Tibial nerve (tissue), 4 donors: Measurements from ENCODE around the gene PIMREG. TPM values are rescaled to one million over a fixed set of nuclear protein-coding genes. Genes with fewer than 3 reads are reported as not detected.

Experiments used
- DNase-seq, 2 donors: peaks; one replicate each; pipeline ENCODE4 v3.0.0-alpha.2; 2019; ENCODE audit warnings: low spot score in 2 of 2
- H3K27ac ChIP-seq, 4 donors: fragments of 200-600 bp; sonication (generic) in 3 of 4; one replicate each; pipeline ENCODE4 v1.5.1; 2017 to 2019; ENCODE audit warnings: mild to moderate bottlenecking in 1 of 4
- H3K27me3 ChIP-seq, 2 donors: fragments of 200-600 bp; sonication (generic) in 1 of 2; one replicate each; pipeline versions ENCODE4 v1.5.1 to v1.6.0; 2017 to 2019
- H3K36me3 ChIP-seq, 3 donors: fragments of 200-600 bp; sonication (generic); one replicate each; pipeline ENCODE4 v1.5.1; 2018 to 2019
- H3K4me1 ChIP-seq, 4 donors: fragments of 200-600 bp; sonication (generic) in 3 of 4; one replicate each; pipeline ENCODE4 v1.5.1; 2017 to 2019
- H3K4me3 ChIP-seq, 4 donors: fragments of 200-600 bp; sonication (generic) in 3 of 4; one replicate each; pipeline ENCODE4 v1.5.1; 2017 to 2019; ENCODE audit warnings: mild to moderate bottlenecking in 1 of 4, moderate library complexity in 1 of 4
- H3K9me3 ChIP-seq, 4 donors: fragments of 200-600 bp; sonication (generic) in 3 of 4; one replicate each; pipeline ENCODE4 v1.5.1; 2017 to 2019
- EP300 ChIP-seq, 2 donors: sonication (generic); formaldehyde crosslinking; IDR thresholded peaks; one replicate each; pipeline ENCODE4 v1.6.1; 2017; ENCODE audit warnings: antibody characterized with exemption in 2 of 2, mild to moderate bottlenecking in 1 of 2
- POLR2A ChIP-seq, 2 donors: fragments of 450-650 bp; IDR thresholded peaks; one replicate each; pipeline ENCODE4 v1.6.1; 2017; ENCODE audit warnings: antibody characterized with exemption in 2 of 2, mild to moderate bottlenecking in 2 of 2, moderate library complexity in 2 of 2
- WGBS, 2 donors: methylation state at CpG; one replicate each; pipeline ENCODE4 v1.1.5; 2018; 5-methylcytosine and 5-hydroxymethylcytosine counted together
- total RNA-seq, 4 donors: library from RNA; depleted of rRNA; stranded (reverse); fragments of >200 nt; gene quantifications; one replicate each; pipeline ENCODE4 v1.1.0, GENCODE V29; 2016
- TF ChIP-seq, protein P1 (sequence below), 5 experiments: fragments of 200-600 bp in 3 of 5; fragments of 450-650 bp in 2 of 5; sonication (generic) in 3 of 5; IDR thresholded peaks; one replicate each; pipeline ENCODE4 v1.5.1; 2016 to 2019; ENCODE audit warnings: antibody characterized with exemption in 5 of 5, mild to moderate bottlenecking in 3 of 5, moderate library complexity in 2 of 5

Gene PIMREG
- total RNA-seq, 4 donors from 2014 or later: 0.42 to 0.59 TPM; not detected in 2

DNA sequence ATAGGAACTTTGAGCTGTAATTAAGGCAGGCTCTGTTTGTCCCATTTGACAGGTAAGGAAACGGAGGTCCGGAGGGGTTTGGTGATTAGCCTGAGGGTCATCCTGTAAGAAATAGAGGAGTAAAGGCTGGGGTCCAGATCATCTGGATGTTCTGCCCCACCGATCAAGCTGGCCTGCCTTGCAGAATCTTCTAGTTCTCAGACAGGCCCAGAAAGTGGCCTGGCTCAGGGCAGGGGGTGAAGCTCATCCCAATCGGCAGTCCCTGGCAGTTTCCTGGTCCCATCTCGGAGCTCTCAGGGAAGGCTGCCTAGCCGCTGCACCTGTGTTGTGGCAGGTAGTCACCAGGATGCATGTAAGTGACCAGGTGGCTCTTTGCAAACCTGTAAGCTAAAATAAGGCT, 4.2 kb downstream of the PIMREG start:
- WGBS, 2 donors: 90 to 92% methylated on average over 6 of the region's 6 CpGs

DNA sequence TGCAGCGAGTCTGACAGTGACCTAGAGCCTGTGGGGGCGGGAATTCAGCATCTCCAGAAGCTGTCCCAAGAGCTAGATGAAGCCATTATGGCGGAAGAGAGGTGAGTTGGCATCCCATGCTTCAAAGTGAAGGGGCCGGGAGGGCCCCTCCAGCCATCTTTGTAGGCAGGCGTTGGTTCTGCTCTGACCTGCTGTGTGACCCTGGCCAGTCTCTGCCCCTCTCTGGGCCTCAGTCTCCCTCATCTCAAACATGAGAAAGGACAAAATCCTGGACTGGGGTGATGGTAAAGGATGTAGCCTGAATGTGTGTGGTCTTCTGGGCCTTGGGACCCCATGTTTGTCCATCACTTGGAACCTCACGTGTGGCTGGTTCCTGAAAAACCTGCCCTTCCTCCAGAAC, 5.1 kb downstream of the PIMREG start:
- Histone ChIP-seq H3K36me3 (no peaks in the 10 kb centered on the region), H3K9me3 (no peaks in the 10 kb centered on the region), H3K27ac (no peak overlapping the region), H3K4me3 (no peak overlapping the region), H3K27me3 (peaks cover 0 to 2% of the 10 kb centered on the region in 2 donors), H3K4me1 (peaks cover 0 to 12% (median 1%) of the 10 kb centered on the region in 4 donors)
- WGBS, 2 donors: 94 to 95% methylated on average over 6 of the region's 6 CpGs
- TF ChIP-seq POLR2A (IDR thresholded peaks at IDR 0.05) (no peak), EP300 (IDR thresholded peaks at IDR 0.05) (no peak)
- TF ChIP-seq, protein P1, sequence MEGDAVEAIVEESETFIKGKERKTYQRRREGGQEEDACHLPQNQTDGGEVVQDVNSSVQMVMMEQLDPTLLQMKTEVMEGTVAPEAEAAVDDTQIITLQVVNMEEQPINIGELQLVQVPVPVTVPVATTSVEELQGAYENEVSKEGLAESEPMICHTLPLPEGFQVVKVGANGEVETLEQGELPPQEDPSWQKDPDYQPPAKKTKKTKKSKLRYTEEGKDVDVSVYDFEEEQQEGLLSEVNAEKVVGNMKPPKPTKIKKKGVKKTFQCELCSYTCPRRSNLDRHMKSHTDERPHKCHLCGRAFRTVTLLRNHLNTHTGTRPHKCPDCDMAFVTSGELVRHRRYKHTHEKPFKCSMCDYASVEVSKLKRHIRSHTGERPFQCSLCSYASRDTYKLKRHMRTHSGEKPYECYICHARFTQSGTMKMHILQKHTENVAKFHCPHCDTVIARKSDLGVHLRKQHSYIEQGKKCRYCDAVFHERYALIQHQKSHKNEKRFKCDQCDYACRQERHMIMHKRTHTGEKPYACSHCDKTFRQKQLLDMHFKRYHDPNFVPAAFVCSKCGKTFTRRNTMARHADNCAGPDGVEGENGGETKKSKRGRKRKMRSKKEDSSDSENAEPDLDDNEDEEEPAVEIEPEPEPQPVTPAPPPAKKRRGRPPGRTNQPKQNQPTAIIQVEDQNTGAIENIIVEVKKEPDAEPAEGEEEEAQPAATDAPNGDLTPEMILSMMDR (IDR thresholded peaks at IDR 0.05): no peak
- DNase-seq: no peak

More for the DNA sequence above, 4.2 kb downstream of the PIMREG start:
- Histone ChIP-seq H3K4me3 (no peak overlapping the region), H3K4me1 (peaks cover 0 to 21% (median 4%) of the 10 kb centered on the region in 4 donors), H3K9me3 (no peaks in the 10 kb centered on the region), H3K27me3 (no peaks in the 10 kb centered on the region), H3K27ac (no peak overlapping the region), H3K36me3 (no peaks in the 10 kb centered on the region)
- TF ChIP-seq, protein P1 (IDR thresholded peaks at IDR 0.05): no peak
- TF ChIP-seq POLR2A (IDR thresholded peaks at IDR 0.05) (no peak), EP300 (IDR thresholded peaks at IDR 0.05) (no peak)
- DNase-seq: no peak

DNA sequence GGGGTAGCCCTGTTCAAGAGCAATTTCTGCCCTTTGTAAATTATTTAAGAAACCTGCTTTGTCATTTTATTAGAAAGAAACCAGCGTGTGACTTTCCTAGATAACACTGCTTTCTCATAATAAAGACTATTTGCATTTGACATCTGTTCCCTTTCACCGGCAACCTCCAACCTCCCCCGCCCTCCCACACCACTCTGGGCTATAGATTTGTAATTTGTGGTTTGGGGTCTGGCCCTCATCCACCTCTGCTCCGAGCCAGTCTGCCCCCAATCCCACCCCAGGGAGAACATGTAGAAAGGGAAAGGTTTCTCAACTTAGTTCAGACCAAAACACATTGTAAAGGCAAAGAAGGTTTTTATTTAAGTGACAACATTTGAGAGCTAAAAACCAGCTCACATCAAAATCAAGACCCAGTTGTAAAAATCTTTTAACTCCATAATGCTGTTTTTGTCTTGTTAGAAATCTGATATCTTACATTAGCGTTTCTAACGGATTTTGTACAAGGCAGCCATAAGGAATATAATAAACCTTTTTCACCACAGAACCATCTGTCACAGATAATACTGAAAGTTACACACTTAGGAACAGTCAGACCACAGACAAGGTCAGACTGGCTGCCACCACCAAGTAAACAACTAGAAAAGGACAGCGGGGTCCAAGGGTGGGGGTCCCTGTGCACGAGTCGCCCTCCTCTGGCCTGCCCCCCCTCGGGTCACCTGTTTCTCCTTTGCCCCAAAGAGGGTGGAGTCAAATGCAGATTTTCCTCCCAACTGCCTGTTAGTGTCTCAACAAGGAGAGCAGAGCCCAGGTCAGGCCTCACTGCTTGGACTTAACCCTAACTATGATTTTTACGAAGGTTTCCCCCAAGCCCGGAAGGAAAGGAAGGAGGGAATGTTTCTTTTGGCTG, 6.9 kb downstream of the PIMREG start:
- DNase-seq: no peak
- Histone ChIP-seq H3K27ac (no peak overlapping the region), H3K4me1 (peaks cover 0 to 14% (median 6%) of the 10 kb centered on the region in 4 donors), H3K36me3 (no peaks in the 10 kb centered on the region), H3K4me3 (no peak overlapping the region), H3K9me3 (no peaks in the 10 kb centered on the region), H3K27me3 (peaks cover 0 to 20% of the 10 kb centered on the region in 2 donors)
- WGBS, 2 donors: 33 to 40% methylated on average over 12 of the region's 12 CpGs
- TF ChIP-seq EP300 (IDR thresholded peaks at IDR 0.05) (no peak), POLR2A (IDR thresholded peaks at IDR 0.05) (no peak)
- TF ChIP-seq, protein P1 (IDR thresholded peaks at IDR 0.05): no peak

DNA sequence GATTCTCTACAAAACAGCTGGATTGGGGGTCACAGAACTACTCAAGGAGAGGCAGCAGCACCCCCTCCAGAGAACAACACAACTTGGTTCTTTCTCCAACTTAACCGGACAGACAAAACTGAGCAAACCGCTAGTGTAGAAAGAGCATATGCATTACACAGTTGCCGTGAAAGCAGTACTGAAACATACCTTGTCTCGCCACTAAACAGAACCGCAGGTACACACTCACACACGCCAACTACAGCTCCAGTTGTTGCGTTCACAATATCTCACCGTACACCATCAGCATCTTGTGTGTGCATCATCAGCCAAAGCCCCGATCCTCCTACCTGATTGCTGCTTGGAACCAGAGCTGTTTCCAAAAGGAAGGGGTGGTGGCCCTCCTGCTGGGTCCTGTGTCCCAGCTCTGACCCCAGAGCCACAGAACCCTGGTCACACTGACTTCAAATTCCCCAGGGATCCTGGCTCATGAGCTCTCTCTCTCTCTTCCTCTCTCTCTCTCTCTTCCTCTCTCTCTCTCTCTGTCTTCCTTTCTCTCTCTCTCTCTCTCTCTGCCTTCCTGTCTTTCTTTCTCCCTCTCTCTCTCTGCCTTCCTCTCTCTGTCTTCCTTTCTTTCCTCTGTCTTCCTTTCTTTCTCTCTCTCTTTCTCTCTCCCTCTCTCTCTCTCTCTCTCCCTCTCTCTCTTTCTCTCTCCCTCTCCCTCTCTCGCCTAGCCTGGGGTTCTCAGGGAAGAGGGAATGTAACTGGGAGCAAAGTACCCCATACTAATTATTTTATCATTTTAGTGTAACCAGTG, 8.4 kb downstream of the PIMREG start:
- DNase-seq: no peak
- no peak overlapping the region for H3K27ac ChIP-seq
- WGBS, 2 donors: 81 to 85% methylated on average over 10 of the region's 10 CpGs
- no peak overlapping the region for H3K4me3 ChIP-seq
- H3K27me3 ChIP-seq: peaks cover 0 to 25% of the 10 kb centered on the region in 2 donors
- H3K4me1 ChIP-seq: peaks cover 0 to 14% (median 6%) of the 10 kb centered on the region in 4 donors
- H3K9me3 ChIP-seq: no peaks in the 10 kb centered on the region
- TF ChIP-seq EP300 (IDR thresholded peaks at IDR 0.05) (no peak), POLR2A (IDR thresholded peaks at IDR 0.05) (no peak)
- TF ChIP-seq, protein P1 (IDR thresholded peaks at IDR 0.05): no peak
- no peaks in the 10 kb centered on the region for H3K36me3 ChIP-seq
